Cardiac fibroblast (primary cell): ENCODE results near the gene KCNMB2.

Experiments
- DNase-seq, 2 donors: peaks; one replicate each; pipeline versions ENCODE4 v3.0.0 to v3.0.0-alpha.2; 2010; ENCODE audit warnings: low read depth in 2 of 2
- H3K4me3 ChIP-seq, 2 donors: replicated peaks in 1 of 2; 1 replicate in 1 of 2; 2 replicates in 1 of 2; pipeline ENCODE4 v1.5.1; 2011; ENCODE audit warnings: low read depth in 2 of 2, low read length in 2 of 2, mild to moderate bottlenecking in 2 of 2, moderate library complexity in 1 of 2
- CTCF ChIP-seq: IDR thresholded peaks from one replicate; pipeline ENCODE4 v1.5.1; 2011; ENCODE audit warnings: low read depth, mild to moderate bottlenecking, low read length, inconsistent platforms

Gene KCNMB2

GRCh38 chr3:178603735-178604134 is 67.5 kb downstream of the KCNMB2 start:
- no peak overlapping the region for H3K4me3 ChIP-seq
- DNase-seq = no peak
- no peak for TF ChIP-seq CTCF

- peak overlapping the region in 1 of 2 donors; percentile 24 for H3K4me3 ChIP-seq
- DNase-seq = peak; percentile 16 to 40
- TF ChIP-seq CTCF = no peak
Observed at GRCh38 chr3:178618197-178618596, 82.0 kb downstream of the KCNMB2 start.

GRCh38 chr3:178618896-178619295 is 82.7 kb downstream of the KCNMB2 start:
- H3K4me3 ChIP-seq = no peak overlapping the region
- no peak for TF ChIP-seq CTCF
- DNase-seq = no peak

GRCh38 chr3:178623666-178624255 is 87.5 kb downstream of the KCNMB2 start:
- no peak for TF ChIP-seq CTCF

GRCh38 chr3:178624276-178624675 is 88.0 kb downstream of the KCNMB2 start:
- no peak for TF ChIP-seq CTCF
- no peak overlapping the region for H3K4me3 ChIP-seq
- DNase-seq = no peak

More at GRCh38 chr3:178623666-178624255, 87.5 kb downstream of the KCNMB2 start:
- peak in 1 of 2 donors; percentile 22 for DNase-seq
- H3K4me3 ChIP-seq = no peak overlapping the region

- no peak for DNase-seq
- H3K4me3 ChIP-seq = no peak overlapping the region
- no peak for TF ChIP-seq CTCF
Observed at GRCh38 chr3:178625053-178625600, 88.9 kb downstream of the KCNMB2 start.

GRCh38 chr3:178628037-178628436 is 91.8 kb downstream of the KCNMB2 start:
- no peak for DNase-seq
- TF ChIP-seq CTCF = no peak
- no peak overlapping the region for H3K4me3 ChIP-seq
